HG03575 (cell line): ENCODE results near the gene ATP1B4.

Experiments
- ATAC-seq: cut with Tn5 transposase; IDR thresholded peaks from one replicate; pipeline ENCODE4 v1.9.1; 2021; ENCODE audit not compliant: unreplicated experiment, insufficient number of reproducible peaks, low FRiP score; ENCODE audit errors: extremely low read depth

ATP1B4 gene

GRCh38 chrX:120367402-120368109, 5.7 kb downstream of the ATP1B4 start:
- no peak for ATAC-seq

GRCh38 chrX:120372667-120373370, 10.9 kb downstream of the ATP1B4 start:
- ATAC-seq, result no peak

GRCh38 chrX:120377179-120377578, 15.3 kb downstream of the ATP1B4 start:
- no peak for ATAC-seq

GRCh38 chrX:120377715-120378114, 15.8 kb downstream of the ATP1B4 start:
- ATAC-seq, result no peak

GRCh38 chrX:120378570-120378969, 16.7 kb downstream of the ATP1B4 start:
- no peak for ATAC-seq

- no peak for ATAC-seq
These were observed 18.2 kb downstream of the ATP1B4 start for GRCh38 chrX:120379937-120380681.

GRCh38 chrX:120380699-120381098, 18.8 kb downstream of the ATP1B4 start:
- no peak for ATAC-seq

GRCh38 chrX:120401301-120401700, 39.4 kb downstream of the ATP1B4 start:
- no peak for ATAC-seq

GRCh38 chrX:120402369-120402768, 40.5 kb downstream of the ATP1B4 start:
- no peak for ATAC-seq

- no peak for ATAC-seq
These were observed 44.7 kb downstream of the ATP1B4 start for GRCh38 chrX:120406638-120407037.

- ATAC-seq, result no peak
These were observed 46.3 kb downstream of the ATP1B4 start for GRCh38 chrX:120408168-120408567.

- no peak for ATAC-seq
These were observed 57.6 kb downstream of the ATP1B4 start for GRCh38 chrX:120419463-120419862.

GRCh38 chrX:120426599-120426998, 64.7 kb downstream of the ATP1B4 start:
- ATAC-seq, result no peak

GRCh38 chrX:120428309-120428708, 66.4 kb downstream of the ATP1B4 start:
- no peak for ATAC-seq

- no peak for ATAC-seq
These were observed 68.1 kb downstream of the ATP1B4 start for GRCh38 chrX:120429776-120430540.
